Left ventricle myocardium inferior (tissue), 1 donor: ENCODE results near the gene ANK2. TPM values are rescaled to one million over a fixed set of nuclear protein-coding genes. Genes with fewer than 3 reads are reported as not detected.

Source experiments
- DNase-seq: peaks from one replicate; pipeline ENCODE4 v3.0.0-alpha.2; 2020
- H3K27ac ChIP-seq: fragments of 200-600 bp; replicated peaks from 2 replicates; pipeline ENCODE4 v1.8.0; 2021
- H3K27me3 ChIP-seq: fragments of 200-600 bp; 2 replicates; pipeline ENCODE4 v1.8.0; 2021; ENCODE audit warnings: low read depth
- H3K36me3 ChIP-seq: fragments of 200-600 bp; 2 replicates; pipeline ENCODE4 v1.8.0; 2021
- H3K4me1 ChIP-seq: fragments of 200-600 bp; 2 replicates; pipeline ENCODE4 v1.8.0; 2021
- H3K4me3 ChIP-seq: fragments of 200-600 bp; 2 replicates; pipeline ENCODE4 v1.8.0; 2021; ENCODE audit warnings: mild to moderate bottlenecking, moderate library complexity
- H3K9me3 ChIP-seq: fragments of 200-600 bp; replicated peaks from 2 replicates; pipeline ENCODE4 v1.8.0; 2021
- CTCF ChIP-seq: fragments of 200-600 bp; IDR thresholded peaks from 2 replicates; pipeline ENCODE4 v1.8.0; 2021; ENCODE audit warnings: antibody characterized with exemption, mild to moderate bottlenecking, borderline replicate concordance
- intact Hi-C: fragments of 100-400 bp; cut with micrococcal nuclease; formaldehyde crosslinking; loops from one replicate; pipeline ENCODE4 v1.11.0; 2022
- total RNA-seq: library from RNA; stranded (reverse); fragmentation: NEBNext Ultra II Directional; extraction: Animal tissue kit (Norgen Biotek cat#: 25700); gene quantifications from one replicate; pipeline ENCODE4 v1.2.1, GENCODE V29; 2021
- donor health status: DM: no; HTN: yes; CAD: no; lungs with severe emphysema.

The ANK2 gene
- total RNA-seq, 1 donor from 2014 or later = 267 TPM

GRCh38 chr4:113116414-113117357 lies 67.2 kb downstream of the ANK2 start:
- H3K4me1 ChIP-seq = peaks cover 24% of the 10 kb centered on the region
- H3K9me3 ChIP-seq = no peaks in the 10 kb centered on the region
- intact Hi-C loops = no loop called here
- H3K4me3 ChIP-seq = peak overlapping the region; percentile 33
- H3K27ac ChIP-seq = no peak overlapping the region
- no peak for DNase-seq
- H3K36me3 ChIP-seq = no peaks in the 10 kb centered on the region
- no peaks in the 10 kb centered on the region for H3K27me3 ChIP-seq
- no peak for TF ChIP-seq CTCF

GRCh38 chr4:113117358-113117702 lies 67.9 kb downstream of the ANK2 start:
- intact Hi-C loops = no loop called here
- DNase-seq = no peak
- Histone ChIP-seq H3K4me3 (no peak overlapping the region), H3K27me3 (no peaks in the 10 kb centered on the region), H3K4me1 (peaks cover 24% of the 10 kb centered on the region), H3K9me3 (no peaks in the 10 kb centered on the region), H3K36me3 (no peaks in the 10 kb centered on the region), H3K27ac (no peak overlapping the region)
- TF ChIP-seq CTCF = no peak

GRCh38 chr4:113122066-113122465 lies 72.6 kb downstream of the ANK2 start:
- H3K36me3 ChIP-seq = no peaks in the 10 kb centered on the region
- no peak for DNase-seq
- H3K27ac ChIP-seq = no peak overlapping the region
- H3K9me3 ChIP-seq = no peaks in the 10 kb centered on the region
- no peak overlapping the region for H3K4me3 ChIP-seq
- intact Hi-C loops = no loop called here
- H3K4me1 ChIP-seq = peaks cover under 1% of the 10 kb centered on the region
- TF ChIP-seq CTCF = no peak
- no peaks in the 10 kb centered on the region for H3K27me3 ChIP-seq

- no peak for DNase-seq
- intact Hi-C loops = no loop called here
- Histone ChIP-seq H3K4me3 (no peak overlapping the region), H3K27me3 (no peaks in the 10 kb centered on the region), H3K4me1 (no peaks in the 10 kb centered on the region), H3K36me3 (no peaks in the 10 kb centered on the region), H3K27ac (no peak overlapping the region), H3K9me3 (no peaks in the 10 kb centered on the region)
- TF ChIP-seq CTCF = no peak
These were observed 76.0 kb downstream of the ANK2 start for GRCh38 chr4:113125418-113125817.

GRCh38 chr4:113131136-113131535 lies 81.7 kb downstream of the ANK2 start:
- H3K27ac ChIP-seq = no peak overlapping the region
- H3K4me1 ChIP-seq = no peaks in the 10 kb centered on the region
- DNase-seq = no peak
- H3K9me3 ChIP-seq = no peaks in the 10 kb centered on the region
- intact Hi-C loops = no loop called here
- no peaks in the 10 kb centered on the region for H3K36me3 ChIP-seq
- no peak for TF ChIP-seq CTCF
- H3K27me3 ChIP-seq = no peaks in the 10 kb centered on the region
- no peak overlapping the region for H3K4me3 ChIP-seq
